Activated naive CD4-positive, alpha-beta T cell treated with anti-CD3 and anti-CD28 coated beads, Interleukin-2, amount 50 U/mL, for 72 hours (primary cell): ENCODE data around the gene PLAC1. TPM values are rescaled to one million over a fixed set of nuclear protein-coding genes. Genes with fewer than 3 reads are reported as not detected.

Experiments used
- ATAC-seq, 2 donors: fragments of 150-1000 bp; cut with Tn5 transposase; 2 replicates each; pipeline ENCODE4 v1.10.0; 2021; ENCODE audit warnings: mild to moderate bottlenecking in 2 of 2, moderate library complexity in 2 of 2
- DNase-seq, 2 donors: peaks; one replicate each; pipeline ENCODE4 v3.0.0; 2021 to 2022; ENCODE audit warnings: low spot score in 2 of 2
- H3K27ac Mint-ChIP-seq, 2 donors: one replicate each; pipeline ENCODE4 v1.8.0; 2022; ENCODE audit warnings: mild to moderate bottlenecking in 2 of 2, mixed read lengths in 2 of 2
- H3K36me3 Mint-ChIP-seq, 2 donors: one replicate each; pipeline ENCODE4 v1.8.0; 2022; ENCODE audit warnings: mixed read lengths in 2 of 2
- H3K9me3 Mint-ChIP-seq, 2 donors: one replicate each; pipeline ENCODE4 v1.8.0; 2022; ENCODE audit warnings: mixed read lengths in 2 of 2
- total RNA-seq, 2 donors: library from RNA; stranded (reverse); gene quantifications; one replicate each; pipeline ENCODE4 v1.2.3, GENCODE V29; 2022

Gene PLAC1
- total RNA-seq, 2 donors from 2014 or later, result not detected

DNA sequence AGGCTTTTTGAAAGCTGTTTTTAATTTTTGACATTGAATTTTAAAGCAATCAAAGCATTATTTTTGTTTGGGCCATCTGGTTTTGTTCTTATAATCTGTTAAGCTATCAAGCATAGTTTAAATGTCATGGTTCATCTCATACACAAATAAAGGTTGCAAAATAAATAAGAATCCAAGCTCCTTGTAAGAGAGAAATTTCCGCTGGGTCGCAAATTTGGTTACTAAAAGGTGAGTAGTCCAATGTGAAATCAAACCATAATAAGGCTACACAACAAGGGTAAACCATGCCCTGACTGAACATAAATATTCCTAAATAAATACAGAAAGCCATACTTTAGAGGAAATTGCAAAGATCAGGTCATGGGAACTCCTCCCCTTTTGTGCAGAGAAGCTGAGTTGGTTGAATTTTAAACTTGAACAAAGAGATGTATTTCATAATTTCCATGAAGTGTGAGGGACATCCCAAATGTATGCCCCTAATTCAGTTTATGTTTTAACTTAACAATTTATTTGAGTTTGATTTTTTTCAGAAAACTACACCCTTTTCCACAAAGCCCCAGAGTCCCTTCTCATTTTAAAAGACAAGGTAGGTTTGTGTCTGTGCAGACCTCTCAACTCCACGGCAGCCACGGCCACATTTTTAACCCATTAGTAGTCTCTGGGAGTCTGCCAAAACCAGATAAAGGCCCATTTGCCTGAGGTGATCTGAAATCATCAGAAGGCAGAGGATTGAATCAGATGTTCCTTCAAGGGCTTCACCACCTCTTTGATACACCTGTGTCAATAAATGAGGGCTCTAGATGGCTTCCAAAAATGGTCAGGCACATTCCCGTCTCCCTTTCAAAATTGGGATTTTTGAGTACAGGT lies 85.2 kb downstream of the PLAC1 start:
- DNase-seq (no peak), ATAC-seq (no peak)
- no peak overlapping the region for H3K27ac Mint-ChIP-seq
- no peaks in the 10 kb centered on the region for H3K9me3 Mint-ChIP-seq
- no peaks in the 10 kb centered on the region for H3K36me3 Mint-ChIP-seq

DNA sequence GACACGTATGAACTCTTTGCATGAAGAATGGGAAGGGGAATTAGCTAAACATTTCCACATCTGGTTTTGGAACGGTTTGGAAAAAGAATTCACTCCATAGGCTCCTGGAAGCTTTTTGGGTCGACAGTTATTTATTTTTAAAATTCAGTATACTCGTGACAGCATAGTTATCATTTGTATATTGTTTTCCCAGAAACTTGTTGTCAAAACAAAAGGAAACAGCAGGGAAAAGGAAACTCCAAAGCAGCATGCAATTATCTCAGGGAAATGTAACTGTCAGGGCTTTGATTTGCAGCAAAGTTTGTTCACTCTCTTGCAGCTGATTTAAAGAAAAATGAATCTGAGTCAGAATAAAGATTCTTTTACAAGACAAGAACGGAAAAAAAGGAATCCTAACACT lies 86.5 kb downstream of the PLAC1 start:
- no peaks in the 10 kb centered on the region for H3K36me3 Mint-ChIP-seq
- no peaks in the 10 kb centered on the region for H3K9me3 Mint-ChIP-seq
- DNase-seq, result no peak
- ATAC-seq, result no peak
- H3K27ac Mint-ChIP-seq, result no peak overlapping the region

DNA sequence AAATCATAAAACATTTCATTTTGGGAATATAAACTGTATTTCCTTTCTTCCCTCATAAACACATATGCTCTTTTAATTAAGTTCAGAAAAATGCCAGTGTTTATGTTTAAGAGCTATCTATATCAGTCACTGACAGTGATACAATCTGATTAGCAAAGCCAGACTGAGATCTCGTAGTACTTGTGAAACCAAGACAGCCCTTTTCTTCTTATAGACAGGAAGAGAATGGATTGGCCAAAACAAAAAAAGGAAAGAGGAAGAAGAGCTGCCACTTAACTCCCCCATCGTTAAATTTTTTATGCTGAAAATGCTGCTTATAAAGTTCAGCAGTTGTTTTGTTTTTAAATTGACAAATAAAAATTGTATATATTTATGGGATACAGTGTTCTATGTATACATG lies 87.4 kb downstream of the PLAC1 start:
- Mint-ChIP-seq H3K36me3 (no peaks in the 10 kb centered on the region), H3K9me3 (no peaks in the 10 kb centered on the region), H3K27ac (peak overlapping the region in 1 of 2 donors; percentile 55)
- ATAC-seq (no peak), DNase-seq (no peak)

DNA sequence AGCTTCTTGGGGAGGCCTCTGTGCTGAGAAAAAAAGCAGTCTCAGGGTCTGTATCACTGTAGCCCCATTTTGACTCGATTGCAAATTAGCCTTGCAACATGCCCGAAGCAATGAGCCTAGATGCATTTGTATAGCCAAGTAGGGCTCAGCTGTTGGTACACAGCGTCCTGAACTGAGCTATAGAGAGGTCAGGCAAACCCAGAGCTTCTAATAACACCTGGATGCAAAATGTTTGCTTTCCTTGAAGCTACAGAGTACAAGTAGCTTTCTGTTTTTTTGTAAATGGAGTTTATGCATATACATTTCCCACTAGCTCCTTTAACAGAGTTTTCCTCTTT lies 87.8 kb downstream of the PLAC1 start:
- Mint-ChIP-seq H3K9me3 (no peaks in the 10 kb centered on the region), H3K36me3 (no peaks in the 10 kb centered on the region), H3K27ac (no peak overlapping the region)
- ATAC-seq, result no peak
- no peak for DNase-seq

DNA sequence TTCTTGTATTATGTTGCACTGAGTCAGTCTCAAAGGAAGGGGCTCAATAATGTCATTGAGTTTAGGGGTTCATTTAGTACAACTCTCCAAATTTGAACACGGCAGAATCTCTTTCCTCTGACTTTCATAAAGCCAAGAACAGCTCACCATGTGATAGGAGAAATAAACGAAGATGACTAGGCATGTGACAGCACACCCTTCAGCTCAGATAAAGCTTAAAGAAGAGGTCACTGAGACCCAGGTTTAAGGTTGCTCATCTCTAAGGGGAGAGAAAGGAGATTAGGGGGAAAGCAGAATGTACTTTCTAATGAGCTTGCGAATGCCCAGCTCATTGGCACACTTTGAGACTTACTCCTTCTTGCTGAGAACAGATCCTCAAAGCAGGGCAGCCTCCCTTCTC lies 89.0 kb downstream of the PLAC1 start:
- Mint-ChIP-seq H3K9me3 (no peaks in the 10 kb centered on the region), H3K36me3 (no peaks in the 10 kb centered on the region), H3K27ac (no peak overlapping the region)
- ATAC-seq (no peak), DNase-seq (no peak)

DNA sequence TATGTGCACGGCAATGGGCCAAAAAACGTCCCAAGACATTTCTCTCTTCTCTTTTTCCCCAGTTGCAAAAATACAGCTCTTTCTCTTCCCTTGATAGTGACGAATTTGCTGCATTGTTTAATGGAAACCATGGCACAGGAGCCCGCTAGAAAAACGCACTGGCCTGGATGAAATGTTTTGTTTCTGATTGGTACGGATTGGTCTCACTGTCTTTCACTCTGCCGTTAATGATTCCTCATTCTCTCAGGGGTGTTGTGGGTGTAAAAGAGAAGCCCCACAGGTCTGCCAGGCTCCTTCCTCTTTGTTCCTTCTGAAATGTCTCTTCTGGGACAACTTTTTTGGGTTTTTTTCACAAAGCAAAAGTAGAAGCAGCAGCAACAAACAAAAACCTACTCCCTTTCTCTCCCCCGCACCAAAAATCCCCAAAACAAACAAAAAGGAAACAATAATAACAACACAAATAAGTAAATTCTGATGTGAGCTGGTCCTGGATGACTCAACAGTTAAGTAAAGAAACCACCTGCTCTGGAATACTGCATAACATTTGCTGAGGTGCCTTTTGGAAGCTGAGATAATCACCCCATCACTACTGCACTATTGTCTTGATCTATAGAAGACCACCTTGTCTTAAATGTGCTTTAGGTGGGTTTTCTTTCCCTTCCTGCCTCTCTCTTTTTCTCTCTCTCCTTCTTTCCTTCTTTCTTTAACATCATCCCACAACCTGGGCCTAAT lies 89.8 kb downstream of the PLAC1 start:
- no peak overlapping the region for H3K27ac Mint-ChIP-seq
- H3K36me3 Mint-ChIP-seq, result no peaks in the 10 kb centered on the region
- DNase-seq, result no peak
- no peak for ATAC-seq
- H3K9me3 Mint-ChIP-seq, result no peaks in the 10 kb centered on the region

DNA sequence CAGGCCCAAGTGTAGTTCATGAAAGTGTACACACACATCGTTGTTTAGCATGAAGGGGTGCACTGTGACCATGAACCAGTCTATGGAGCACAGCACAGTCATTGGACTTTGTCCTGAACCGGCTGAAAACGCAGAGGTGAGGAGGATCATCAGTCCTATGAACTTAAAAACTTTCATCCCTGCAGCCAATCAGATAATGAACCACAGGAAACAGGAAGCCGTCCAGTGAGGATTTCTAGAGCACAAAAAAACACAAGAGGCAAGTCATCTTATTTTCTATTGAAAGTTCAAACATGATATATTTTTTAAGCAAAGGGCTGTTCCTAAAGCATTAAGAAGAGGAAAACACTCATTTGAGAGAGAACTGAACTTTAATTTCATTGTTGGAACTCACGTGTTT lies 91.8 kb downstream of the PLAC1 start:
- no peak for ATAC-seq
- peaks cover 0 to 8% of the 10 kb centered on the region in 2 donors for H3K9me3 Mint-ChIP-seq
- no peak for DNase-seq
- H3K27ac Mint-ChIP-seq, result no peak overlapping the region
- H3K36me3 Mint-ChIP-seq, result peaks cover 0 to 7% of the 10 kb centered on the region in 2 donors

DNA sequence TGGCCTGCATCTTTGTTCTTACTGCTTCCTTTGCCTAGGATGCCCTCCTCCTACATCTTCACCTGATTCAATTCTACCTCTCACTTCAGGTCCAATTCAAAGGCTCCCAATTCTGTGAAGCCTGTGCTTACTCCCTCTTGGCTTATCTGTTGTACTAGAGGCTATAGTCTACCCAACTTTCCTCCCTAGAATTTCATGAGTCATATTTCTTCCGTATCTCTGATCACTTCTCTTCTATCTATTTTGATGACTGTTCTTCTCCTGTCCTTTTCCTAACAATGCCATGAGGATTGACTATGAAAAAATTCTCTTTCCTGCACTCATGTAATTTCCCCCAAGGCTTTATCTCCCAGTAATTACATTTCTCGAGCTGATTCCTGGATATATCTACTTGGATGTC lies 96.3 kb downstream of the PLAC1 start:
- DNase-seq (no peak), ATAC-seq (no peak)
- Mint-ChIP-seq H3K36me3 (peaks cover 0 to 7% of the 10 kb centered on the region in 2 donors), H3K27ac (no peak overlapping the region), H3K9me3 (peaks cover 0 to 8% of the 10 kb centered on the region in 2 donors)

DNA sequence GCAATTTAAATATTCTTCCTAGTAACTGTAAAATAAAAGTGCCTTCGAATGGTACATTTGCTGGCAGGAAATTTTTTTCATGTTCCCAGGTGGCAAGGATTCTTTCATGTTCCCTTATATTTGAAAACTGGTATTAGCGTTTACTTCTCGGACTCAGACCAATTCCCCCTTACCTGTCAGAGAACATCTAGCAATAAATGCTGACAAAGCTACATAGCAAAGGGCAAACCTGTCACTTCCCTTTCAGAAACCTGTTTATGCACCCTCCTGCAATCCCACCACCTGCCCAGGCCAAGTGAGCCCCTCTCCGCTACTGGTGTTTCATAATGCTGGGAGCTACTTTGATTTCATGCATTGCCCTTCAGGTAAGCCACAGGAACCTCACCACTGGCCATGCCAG lies 100.1 kb downstream of the PLAC1 start:
- Mint-ChIP-seq H3K9me3 (peaks cover 0 to 12% of the 10 kb centered on the region in 2 donors), H3K36me3 (peaks cover 0 to 7% of the 10 kb centered on the region in 2 donors), H3K27ac (no peak overlapping the region)
- DNase-seq (no peak), ATAC-seq (no peak)

DNA sequence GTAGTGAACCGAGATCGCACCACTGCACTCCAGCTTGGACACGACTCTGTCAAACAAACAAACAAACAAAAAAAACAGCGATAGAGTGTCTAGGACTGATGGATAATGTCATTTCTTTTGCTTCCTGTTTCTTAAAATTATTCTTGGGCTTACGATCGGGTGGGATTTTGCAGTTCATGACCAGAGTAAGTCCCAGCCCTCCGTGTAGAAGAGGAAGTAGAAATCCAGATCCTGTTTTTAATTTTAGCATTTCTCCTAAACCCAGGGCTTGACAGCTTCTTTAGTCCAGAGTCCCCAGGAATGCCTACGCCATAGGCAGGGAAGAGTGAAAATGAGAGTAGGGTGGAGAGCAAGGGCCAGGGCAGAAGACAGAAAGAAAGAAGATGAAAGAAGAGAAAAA lies 104.0 kb downstream of the PLAC1 start:
- no peak for ATAC-seq
- Mint-ChIP-seq H3K27ac (no peak overlapping the region), H3K9me3 (peaks cover 0 to 4% of the 10 kb centered on the region in 2 donors), H3K36me3 (peaks cover 0 to 6% of the 10 kb centered on the region in 2 donors)
- DNase-seq, result no peak

DNA sequence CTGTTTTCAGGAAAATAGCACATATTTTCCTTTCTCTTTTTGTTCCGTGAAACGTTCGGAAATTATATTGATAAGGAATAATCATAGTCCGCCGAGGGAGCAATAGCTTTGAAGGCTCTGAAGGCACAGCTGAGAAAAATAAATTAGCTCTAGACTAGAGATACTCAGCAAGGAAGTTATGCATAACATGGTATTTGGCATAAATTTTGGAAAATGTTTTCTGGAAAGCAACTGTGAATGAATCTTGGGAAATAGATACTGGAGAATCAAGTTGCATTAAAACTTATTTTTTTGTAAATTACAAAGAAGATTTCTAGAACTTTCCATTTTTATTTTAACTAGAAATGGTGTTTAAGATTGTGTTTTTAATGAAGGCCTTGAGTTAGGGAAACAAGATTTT lies 105.9 kb downstream of the PLAC1 start:
- Mint-ChIP-seq H3K36me3 (peaks cover 0 to 15% of the 10 kb centered on the region in 2 donors), H3K9me3 (peaks cover 0 to 4% of the 10 kb centered on the region in 2 donors), H3K27ac (no peak overlapping the region)
- DNase-seq, result no peak
- no peak for ATAC-seq

DNA sequence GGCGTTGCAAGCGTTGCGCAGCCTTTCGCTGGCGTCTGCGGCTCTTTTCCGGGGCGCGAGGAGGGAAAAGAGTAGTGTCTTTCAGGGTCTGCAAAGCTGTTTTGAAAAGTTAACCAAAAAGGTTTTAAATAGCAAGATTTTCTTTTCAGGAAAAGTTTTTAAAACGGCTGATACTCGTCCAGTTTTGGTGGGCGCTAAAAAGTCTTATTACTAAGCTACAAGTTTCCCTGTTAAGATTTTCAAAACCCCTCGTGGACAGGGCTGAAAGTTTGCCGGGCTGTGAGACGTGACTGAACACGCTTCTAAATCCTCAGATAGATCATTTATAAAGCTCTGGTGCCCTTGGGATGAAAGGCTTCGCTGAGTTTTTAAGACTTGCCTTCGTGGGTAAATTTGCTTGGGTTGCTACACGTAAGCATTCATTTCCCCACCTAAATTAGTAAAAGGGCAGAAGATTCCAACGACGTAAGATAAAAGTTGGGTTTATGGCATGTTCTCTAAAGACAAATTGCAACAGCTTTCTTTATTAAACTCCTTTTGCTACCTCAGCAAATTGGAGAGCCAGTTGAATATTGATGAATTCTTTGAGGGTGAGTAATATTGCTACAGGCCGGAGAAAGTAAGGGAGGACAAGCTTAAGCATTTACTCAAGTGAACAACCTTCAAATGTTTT lies 106.8 kb downstream of the PLAC1 start:
- no peak for ATAC-seq
- no peak for DNase-seq
- Mint-ChIP-seq H3K27ac (no peak overlapping the region), H3K36me3 (peaks cover 0 to 15% of the 10 kb centered on the region in 2 donors), H3K9me3 (peaks cover 0 to 4% of the 10 kb centered on the region in 2 donors)

DNA sequence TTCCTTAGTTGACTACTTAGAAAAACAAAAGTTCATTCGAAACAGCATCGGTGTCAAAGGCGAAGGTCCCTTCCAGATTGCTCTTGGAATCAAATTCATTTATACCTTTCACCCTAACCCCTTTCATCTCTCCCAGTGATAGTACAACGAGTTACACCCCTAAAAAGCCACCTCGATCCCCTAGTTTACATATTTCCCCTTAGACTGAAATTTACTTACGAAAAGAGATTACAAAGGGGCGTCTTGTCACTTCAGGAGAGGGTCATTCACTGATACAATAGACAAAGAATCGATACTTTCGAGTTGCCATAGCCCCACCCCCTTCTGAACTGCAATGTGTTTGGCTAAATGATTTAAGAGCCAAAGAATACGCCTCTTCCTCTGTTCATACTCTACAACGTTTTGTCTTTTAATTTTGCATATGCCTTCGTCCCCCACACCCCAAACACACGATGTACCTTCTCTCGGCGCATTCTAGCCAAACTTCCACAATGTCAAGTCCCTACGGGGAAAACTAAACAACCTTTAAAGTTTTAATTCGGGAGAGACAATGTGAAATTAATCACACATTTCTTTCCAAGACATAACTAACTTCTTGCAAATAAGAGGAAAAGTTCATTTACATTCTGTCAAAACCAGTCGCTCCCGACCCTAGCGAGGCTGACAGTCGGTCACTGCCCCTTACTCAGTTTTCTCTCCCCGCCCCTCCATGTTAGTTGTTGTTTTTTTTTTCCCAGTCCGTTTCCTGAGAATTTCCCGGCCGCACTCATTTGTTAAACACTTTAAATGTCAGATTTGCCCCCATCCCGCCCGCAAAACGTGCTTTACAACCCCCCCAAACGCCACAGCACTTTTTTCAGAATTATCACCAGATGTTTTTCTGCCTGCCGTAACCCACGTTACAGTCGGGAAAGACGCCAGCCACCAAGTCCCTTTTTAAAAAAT lies 109.7 kb downstream of the PLAC1 start:
- H3K9me3 Mint-ChIP-seq, result no peaks in the 10 kb centered on the region
- peak overlapping the region; percentile 32 to 72 for H3K27ac Mint-ChIP-seq

DNA sequence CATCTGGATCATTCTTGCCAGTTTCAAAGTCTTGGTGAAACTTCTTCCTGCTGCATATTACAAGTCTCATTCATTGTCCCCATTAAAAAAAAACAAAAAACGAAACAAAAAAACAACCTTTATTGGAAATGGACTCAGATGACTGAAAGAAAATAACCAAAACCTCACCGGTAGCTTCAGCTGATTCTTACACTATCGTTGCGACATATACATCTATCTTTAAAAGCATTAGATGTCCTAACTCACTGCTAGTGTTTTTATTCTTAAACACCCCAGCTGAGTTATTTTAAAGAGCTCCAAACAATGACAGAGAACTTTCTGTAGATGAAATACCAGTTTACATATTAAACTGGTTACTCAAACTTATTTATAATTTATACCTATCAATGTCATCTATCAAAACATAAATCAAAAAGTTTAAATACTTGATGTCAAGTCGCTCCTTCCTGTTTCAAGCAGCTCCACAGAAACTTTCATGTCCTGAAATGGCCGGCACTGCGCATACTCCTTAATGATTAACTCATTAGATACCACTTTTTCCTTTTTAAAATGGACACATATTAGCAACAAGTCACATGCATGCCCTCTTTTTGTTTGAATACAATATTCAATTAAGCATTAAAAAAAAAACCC lies 111.1 kb downstream of the PLAC1 start:
- ATAC-seq (no peak), DNase-seq (no peak)
- Mint-ChIP-seq H3K36me3 (peaks cover 0 to 15% of the 10 kb centered on the region in 2 donors), H3K9me3 (no peaks in the 10 kb centered on the region), H3K27ac (no peak overlapping the region)

More for the DNA sequence above, 109.7 kb downstream of the PLAC1 start:
- DNase-seq (no peak), ATAC-seq (no peak)
- peaks cover 0 to 15% of the 10 kb centered on the region in 2 donors for H3K36me3 Mint-ChIP-seq

DNA sequence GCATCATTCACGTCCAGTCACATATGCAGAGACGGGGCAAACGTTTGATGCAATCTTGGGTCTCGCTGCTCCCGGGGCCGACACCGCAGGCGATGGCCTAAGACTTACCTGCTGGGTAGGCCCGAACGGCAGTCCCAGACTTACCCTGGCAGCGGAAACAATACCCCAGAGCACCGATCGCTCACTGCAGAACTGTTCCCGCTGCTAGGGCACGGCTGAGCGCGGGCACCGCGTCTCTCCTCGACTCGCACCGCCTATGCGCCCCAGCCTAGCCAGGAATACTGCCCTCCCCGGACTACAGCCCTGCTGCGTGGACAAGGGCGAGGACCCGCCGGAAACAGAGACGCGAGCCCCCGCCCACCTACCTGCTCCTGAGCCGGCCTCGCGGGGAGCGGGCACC lies 112.1 kb downstream of the PLAC1 start:
- H3K36me3 Mint-ChIP-seq, result peaks cover 0 to 15% of the 10 kb centered on the region in 2 donors
- DNase-seq (no peak), ATAC-seq (no peak)
- no peak overlapping the region for H3K27ac Mint-ChIP-seq
- H3K9me3 Mint-ChIP-seq, result no peaks in the 10 kb centered on the region

DNA sequence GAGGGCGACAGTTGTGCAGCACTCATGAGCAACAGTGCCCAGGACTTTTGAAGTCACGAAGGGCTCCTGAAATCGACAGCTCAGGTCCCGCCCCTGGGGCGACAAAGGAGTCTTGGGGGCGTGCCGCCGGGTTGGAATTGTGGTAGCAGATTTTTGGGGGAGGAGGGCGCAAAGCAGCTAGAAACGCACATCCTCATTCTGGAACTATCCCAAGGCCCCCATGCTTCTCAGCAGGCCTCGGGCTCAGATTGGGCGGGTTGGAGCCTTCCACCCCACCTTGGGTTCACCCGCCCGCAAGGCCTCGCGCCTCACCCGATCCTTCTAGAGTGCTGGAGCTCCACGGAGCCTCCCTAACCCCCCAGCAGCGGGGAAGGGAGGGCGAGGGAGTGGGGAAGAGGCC lies 112.8 kb downstream of the PLAC1 start:
- ATAC-seq (no peak), DNase-seq (no peak)
- no peaks in the 10 kb centered on the region for H3K9me3 Mint-ChIP-seq
- peaks cover 0 to 15% of the 10 kb centered on the region in 2 donors for H3K36me3 Mint-ChIP-seq
- no peak overlapping the region for H3K27ac Mint-ChIP-seq
